ENCODE data around the gene CAMSAP2. TPM values are rescaled to one million over a fixed set of nuclear protein-coding genes. Genes with fewer than 3 reads are reported as not detected.

CAMSAP2 gene
- total RNA-seq, 1 experiment from 2014 or later, result 25.0 TPM

GRCh38 chr1:200880212-200880611 is 141.5 kb downstream of the CAMSAP2 start:
- Histone ChIP-seq H3K9me2 (ENCODE audit: insufficient read depth) (no peaks in the 10 kb centered on the region), H3K4me2 (ENCODE audit: low read length) (no peak overlapping the region), H3K27ac (ENCODE audit: low read depth, low read length) (no peak overlapping the region), H3K4me1 (ENCODE audit: control insufficient read depth in 1 of 2, insufficient read depth in 2 of 2, low read length in 2 of 2) (0 out of 4 replicates have a peak, but pooled peaks cover 0 to 4% of the 10 kb centered on the region in 2 experiments), H4K20me1 (ENCODE audit: insufficient read depth) (no peaks in the 10 kb centered on the region), H3K9me3 (ENCODE audit: control insufficient read depth in 1 of 2, insufficient read depth in 1 of 2, low read depth in 1 of 2, low read length in 2 of 2) (no peaks in the 10 kb centered on the region), H3K9ac (ENCODE audit: low read length) (no peak overlapping the region), H2AFZ (ENCODE audit: low read depth, low read length, poor library complexity, severe bottlenecking) (no peak overlapping the region), H3K27me3 (ENCODE audit: insufficient read depth, low read length) (peaks cover 6% of the 10 kb centered on the region; the same call in 1 of the 2 replicates), H3K36me3 (ENCODE audit: control insufficient read depth in 1 of 2, insufficient read depth in 2 of 2, low read length in 2 of 2) (no peaks in the 10 kb centered on the region), H3K79me2 (ENCODE audit: insufficient read depth, low read length) (no peaks in the 10 kb centered on the region), H3K4me3 (replicated peaks in 1 of 2; ENCODE audit: low read depth in 1 of 2, low read length in 2 of 2) (no peak overlapping the region)
- ATAC-seq (no peak), DNase-seq (ENCODE audit: low read depth, low spot score) (no peak)
- no TSS peak for BruUV-seq (replicated peaks)
- TF ChIP-seq, protein P1, sequence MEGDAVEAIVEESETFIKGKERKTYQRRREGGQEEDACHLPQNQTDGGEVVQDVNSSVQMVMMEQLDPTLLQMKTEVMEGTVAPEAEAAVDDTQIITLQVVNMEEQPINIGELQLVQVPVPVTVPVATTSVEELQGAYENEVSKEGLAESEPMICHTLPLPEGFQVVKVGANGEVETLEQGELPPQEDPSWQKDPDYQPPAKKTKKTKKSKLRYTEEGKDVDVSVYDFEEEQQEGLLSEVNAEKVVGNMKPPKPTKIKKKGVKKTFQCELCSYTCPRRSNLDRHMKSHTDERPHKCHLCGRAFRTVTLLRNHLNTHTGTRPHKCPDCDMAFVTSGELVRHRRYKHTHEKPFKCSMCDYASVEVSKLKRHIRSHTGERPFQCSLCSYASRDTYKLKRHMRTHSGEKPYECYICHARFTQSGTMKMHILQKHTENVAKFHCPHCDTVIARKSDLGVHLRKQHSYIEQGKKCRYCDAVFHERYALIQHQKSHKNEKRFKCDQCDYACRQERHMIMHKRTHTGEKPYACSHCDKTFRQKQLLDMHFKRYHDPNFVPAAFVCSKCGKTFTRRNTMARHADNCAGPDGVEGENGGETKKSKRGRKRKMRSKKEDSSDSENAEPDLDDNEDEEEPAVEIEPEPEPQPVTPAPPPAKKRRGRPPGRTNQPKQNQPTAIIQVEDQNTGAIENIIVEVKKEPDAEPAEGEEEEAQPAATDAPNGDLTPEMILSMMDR (IDR thresholded peaks at IDR 0.05 in 2 of 3, conservative IDR thresholded peaks at IDR 0.05 in 1 of 3; ENCODE audit: borderline replicate concordance in 1 of 3, insufficient read depth in 1 of 3, low read depth in 2 of 3, low read length in 2 of 3), result no peak
- TF ChIP-seq FOSL1 (IDR thresholded peaks at IDR 0.05; ENCODE audit: low read depth) (no peak), JUND (IDR thresholded peaks at IDR 0.05) (no peak), ZFX (IDR thresholded peaks at IDR 0.05) (no peak), ATF3 (IDR thresholded peaks at IDR 0.05) (no peak)
- ChIA-PET CTCF (interaction anchor here (1.0 to 1.2 kb wide), 2 partner anchors 11 to 258 kb away, joined by 3 to 4 read pairs; no protein-coding TSS in a partner anchor), RAD21 (ENCODE audit: low non-redundant PET in 1 of 2, low total read pairs in 2 of 2, uncharacterized antibody in 2 of 2, unreplicated experiment in 2 of 2) (no interaction called here), POLR2A (interaction anchor here (0.7 to 1.6 kb wide), 2 partner anchors 11 to 259 kb away, joined by 3 to 4 read pairs; no protein-coding TSS in a partner anchor)
- intact Hi-C loops (cut with micrococcal nuclease), result no loop called here

- ATAC-seq (no peak), DNase-seq (ENCODE audit: low read depth, low spot score) (no peak)
- Histone ChIP-seq H2AFZ (ENCODE audit: low read depth, low read length, poor library complexity, severe bottlenecking) (no peak overlapping the region), H3K27me3 (ENCODE audit: insufficient read depth, low read length) (no peaks in the 10 kb centered on the region), H3K79me2 (ENCODE audit: insufficient read depth, low read length) (no peaks in the 10 kb centered on the region), H3K9ac (ENCODE audit: low read length) (no peak overlapping the region), H3K9me3 (ENCODE audit: control insufficient read depth in 1 of 2, insufficient read depth in 1 of 2, low read depth in 1 of 2, low read length in 2 of 2) (no peaks in the 10 kb centered on the region), H3K4me1 (ENCODE audit: control insufficient read depth in 1 of 2, insufficient read depth in 2 of 2, low read length in 2 of 2) (0 out of 4 replicates have a peak, but pooled peaks cover 0 to 4% of the 10 kb centered on the region in 2 experiments), H3K4me3 (replicated peaks in 1 of 2; ENCODE audit: low read depth in 1 of 2, low read length in 2 of 2) (no peak overlapping the region), H3K4me2 (ENCODE audit: low read length) (no peak overlapping the region), H4K20me1 (ENCODE audit: insufficient read depth) (no peaks in the 10 kb centered on the region), H3K36me3 (ENCODE audit: control insufficient read depth in 1 of 2, insufficient read depth in 2 of 2, low read length in 2 of 2) (no peaks in the 10 kb centered on the region), H3K27ac (ENCODE audit: low read depth, low read length) (no peak overlapping the region), H3K9me2 (ENCODE audit: insufficient read depth) (no peaks in the 10 kb centered on the region)
- CTCF ChIA-PET, result no interaction called here
- BruUV-seq (replicated peaks), result no TSS peak
- RAD21 ChIA-PET (ENCODE audit: low non-redundant PET in 1 of 2, low total read pairs in 2 of 2, uncharacterized antibody in 2 of 2, unreplicated experiment in 2 of 2), result no interaction called here
- intact Hi-C loops (cut with micrococcal nuclease), result no loop called here
- POLR2A ChIA-PET, result no interaction called here
- TF ChIP-seq TCF7L2 (IDR thresholded peaks at IDR 0.05; ENCODE audit: borderline replicate concordance, extremely low read depth, insufficient read depth, insufficient read length) (no peak), ELF1 (IDR thresholded peaks at IDR 0.05; ENCODE audit: borderline replicate concordance, low read depth) (no peak), FOSL1 (IDR thresholded peaks at IDR 0.05; ENCODE audit: low read depth) (no peak), ZNF274 (IDR thresholded peaks at IDR 0.05; ENCODE audit: low read depth, low read length) (no peak), CBX3 (IDR thresholded peaks at IDR 0.05; ENCODE audit: low read depth) (no peak), ATF3 (IDR thresholded peaks at IDR 0.05) (no peak), EZH2phosphoT487 (IDR thresholded peaks at IDR 0.05; ENCODE audit: borderline replicate concordance) (no peak), MAX (IDR thresholded peaks at IDR 0.05) (no peak), ZFX (IDR thresholded peaks at IDR 0.05) (no peak), EZH2 (IDR thresholded peaks at IDR 0.05) (no peak)
- TF ChIP-seq, protein P1 (IDR thresholded peaks at IDR 0.05 in 2 of 3, conservative IDR thresholded peaks at IDR 0.05 in 1 of 3; ENCODE audit: borderline replicate concordance in 1 of 3, insufficient read depth in 1 of 3, low read depth in 2 of 3, low read length in 2 of 3), result no peak
Observed at GRCh38 chr1:200883118-200883517, 144.4 kb downstream of the CAMSAP2 start.
